ENCODE measurements around the gene VCL.

Gene VCL

DNA sequence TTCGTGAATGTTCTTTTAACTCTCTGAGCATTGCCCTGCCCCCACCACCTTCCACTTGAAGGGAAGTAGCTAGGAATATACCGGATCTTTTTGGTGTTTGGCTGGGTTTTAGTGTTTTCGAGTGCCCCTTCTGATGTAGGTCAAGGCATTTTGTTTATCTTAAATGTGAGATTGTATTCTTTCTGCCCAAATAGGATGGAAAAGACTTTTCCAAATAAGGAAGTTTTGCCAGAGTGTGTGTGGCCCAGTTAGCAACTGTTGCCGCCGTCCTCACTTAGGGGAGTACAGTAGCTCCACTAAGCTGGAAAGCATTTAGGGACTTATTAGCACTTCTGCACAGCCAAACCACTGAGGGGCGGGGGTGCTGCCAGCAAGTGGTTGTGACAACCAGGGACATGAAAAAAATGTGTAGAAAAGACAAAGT lies 29.8 kb upstream of the VCL start:
- H2AK5ac ChIP-seq (ENCODE audit: low read length, severe bottlenecking): no peak overlapping the region
- H3K18ac ChIP-seq (ENCODE audit: low read depth in 1 of 2, low read length in 2 of 2): peak overlapping the region; percentile 50 to 60
- peak overlapping the region; percentile 5 to 68 for H3K4ac ChIP-seq (ENCODE audit: low read depth in 1 of 2, low read length in 2 of 2)
- WGBS: 2% methylated on average over 5 of the region's 6 CpGs
- peak overlapping the region; percentile 1 for H3K9ac ChIP-seq (ENCODE audit: low read length)
- DNase-seq: peak; percentile 68
- no peak overlapping the region for H3K4me3 ChIP-seq (ENCODE audit: insufficient read depth in 1 of 2, low read depth in 1 of 2, low read length in 2 of 2)
- no peak overlapping the region for H2AFZ ChIP-seq (ENCODE audit: low read depth, low read length)
- H3K79me1 ChIP-seq (replicated peaks; ENCODE audit: low read length, poor library complexity, severe bottlenecking): no peaks in the 10 kb centered on the region
- no peaks in the 10 kb centered on the region for H3K36me3 ChIP-seq (ENCODE audit: control insufficient read depth in 1 of 2, insufficient read depth in 2 of 2, low read depth in 1 of 2, low read length in 2 of 2)
- no peak overlapping the region for H2BK5ac ChIP-seq (ENCODE audit: low read depth, low read length, poor library complexity, severe bottlenecking)
- H2BK15ac ChIP-seq (ENCODE audit: low read depth, poor library complexity, severe bottlenecking): peak overlapping the region; percentile 83
- no peaks in the 10 kb centered on the region for H3K27me3 ChIP-seq (ENCODE audit: control insufficient read depth in 1 of 2, insufficient read depth in 1 of 2, low read length in 2 of 2)
- H4K8ac ChIP-seq (ENCODE audit: low read length): no peak overlapping the region
- H3K14ac ChIP-seq (ENCODE audit: low read length in 2 of 2): no peak overlapping the region
- H3K9me3 ChIP-seq (ENCODE audit: control insufficient read depth, low read length): no peaks in the 10 kb centered on the region
- H3K27ac ChIP-seq (ENCODE audit: low read length, poor library complexity, severe bottlenecking): peak overlapping the region; percentile 98
- H2BK12ac ChIP-seq (ENCODE audit: low read length in 2 of 2): peak overlapping the region in 1 of 2 experiments; percentile 21
- no peak overlapping the region for H4K91ac ChIP-seq (ENCODE audit: low read length)
- peaks cover 20% of the 10 kb centered on the region for H3K4me1 ChIP-seq (ENCODE audit: control insufficient read depth, insufficient read depth, low read depth, low read length)
- no peak overlapping the region for H3K4me2 ChIP-seq (ENCODE audit: low read length, poor library complexity, severe bottlenecking)
- H3K23ac ChIP-seq (ENCODE audit: low read length in 2 of 2): no peak overlapping the region
- H2BK120ac ChIP-seq (ENCODE audit: low read depth, low read length): no peak overlapping the region

- Histone ChIP-seq H4K8ac (ENCODE audit: low read length) (no peak overlapping the region), H3K9ac (ENCODE audit: low read length) (no peak overlapping the region), H2AK5ac (ENCODE audit: low read length, severe bottlenecking) (peak overlapping the region; percentile 89), H3K27me3 (ENCODE audit: control insufficient read depth in 1 of 2, insufficient read depth in 1 of 2, low read length in 2 of 2) (no peaks in the 10 kb centered on the region), H3K4me1 (ENCODE audit: control insufficient read depth, insufficient read depth, low read depth, low read length) (peaks cover 20% of the 10 kb centered on the region), H3K18ac (ENCODE audit: low read depth in 1 of 2, low read length in 2 of 2) (peak overlapping the region; percentile 0 to 50), H4K91ac (ENCODE audit: low read length) (no peak overlapping the region), H3K79me1 (replicated peaks; ENCODE audit: low read length, poor library complexity, severe bottlenecking) (no peaks in the 10 kb centered on the region), H2BK12ac (ENCODE audit: low read length in 2 of 2) (peak overlapping the region; percentile 57 to 66), H3K4me3 (ENCODE audit: insufficient read depth in 1 of 2, low read depth in 1 of 2, low read length in 2 of 2) (no peak overlapping the region), H3K14ac (ENCODE audit: low read length in 2 of 2) (no peak overlapping the region), H3K23ac (ENCODE audit: low read length in 2 of 2) (no peak overlapping the region), H3K4me2 (ENCODE audit: low read length, poor library complexity, severe bottlenecking) (no peak overlapping the region), H2BK5ac (ENCODE audit: low read depth, low read length, poor library complexity, severe bottlenecking) (no peak overlapping the region), H2BK120ac (ENCODE audit: low read depth, low read length) (no peak overlapping the region), H2BK15ac (ENCODE audit: low read depth, poor library complexity, severe bottlenecking) (no peak overlapping the region), H3K36me3 (ENCODE audit: control insufficient read depth in 1 of 2, insufficient read depth in 2 of 2, low read depth in 1 of 2, low read length in 2 of 2) (no peaks in the 10 kb centered on the region), H3K4ac (ENCODE audit: low read depth in 1 of 2, low read length in 2 of 2) (peak overlapping the region; percentile 24 to 61), H3K9me3 (ENCODE audit: control insufficient read depth, low read length) (no peaks in the 10 kb centered on the region), H3K27ac (ENCODE audit: low read length, poor library complexity, severe bottlenecking) (no peak overlapping the region), H2AFZ (ENCODE audit: low read depth, low read length) (no peak overlapping the region)
- DNase-seq: peak; percentile 71
- WGBS: 92% methylated on average over 5 of the region's 5 CpGs
Measured at GRCh38 chr10:73969224-73969841, 28.6 kb upstream of the VCL start.

- H3K4me2 ChIP-seq (ENCODE audit: low read length, poor library complexity, severe bottlenecking): no peak overlapping the region
Measured at GRCh38 chr10:73970845-73971244, 27.1 kb upstream of the VCL start.

DNA sequence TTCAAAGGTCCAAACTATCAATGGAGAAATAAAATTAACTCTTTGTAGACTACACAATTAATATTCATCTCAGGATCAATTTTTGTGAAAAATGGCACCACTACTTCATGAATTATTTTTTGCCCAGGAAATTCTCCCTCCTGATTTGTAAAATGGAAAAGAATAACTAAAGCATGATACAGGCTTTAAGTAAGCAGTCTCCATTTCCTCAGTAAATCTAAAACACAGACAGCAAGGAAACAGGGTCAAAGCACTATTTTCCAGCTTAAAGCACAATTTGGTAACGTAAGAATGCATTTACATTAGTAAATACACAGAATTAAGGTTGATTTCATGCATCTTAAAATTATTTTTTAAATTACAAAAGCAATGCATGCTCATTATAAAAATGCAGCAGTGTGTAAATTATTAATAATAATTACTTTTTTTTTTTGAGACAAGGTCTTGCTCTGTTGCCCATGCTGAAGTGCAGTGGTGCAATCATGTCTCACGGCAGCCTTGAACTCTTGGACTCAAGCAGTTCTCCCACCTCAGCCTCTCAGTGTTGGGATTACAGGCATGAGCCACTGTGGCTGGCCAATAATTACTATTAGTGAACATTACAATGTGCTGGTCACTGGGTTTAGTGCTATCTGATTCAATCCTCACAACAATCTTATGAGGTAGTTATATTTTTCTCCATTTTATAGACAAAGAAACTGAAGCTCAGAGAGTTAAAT lies 26.1 kb upstream of the VCL start:
- 100% methylated on average over 1 of the region's 2 CpGs for WGBS
- no peaks in the 10 kb centered on the region for H3K27me3 ChIP-seq (ENCODE audit: control insufficient read depth in 1 of 2, insufficient read depth in 1 of 2, low read length in 2 of 2)
- no peak overlapping the region for H3K9ac ChIP-seq (ENCODE audit: low read length)
- no peak overlapping the region for H4K91ac ChIP-seq (ENCODE audit: low read length)
- no peaks in the 10 kb centered on the region for H3K79me1 ChIP-seq (replicated peaks; ENCODE audit: low read length, poor library complexity, severe bottlenecking)
- no peak overlapping the region for H2AK5ac ChIP-seq (ENCODE audit: low read length, severe bottlenecking)
- H3K4me1 ChIP-seq (ENCODE audit: control insufficient read depth, insufficient read depth, low read depth, low read length): peaks cover 11% of the 10 kb centered on the region
- H3K4ac ChIP-seq (ENCODE audit: low read depth in 1 of 2, low read length in 2 of 2): no peak overlapping the region
- H2BK5ac ChIP-seq (ENCODE audit: low read depth, low read length, poor library complexity, severe bottlenecking): no peak overlapping the region
- no peak overlapping the region for H3K14ac ChIP-seq (ENCODE audit: low read length in 2 of 2)
- no peak overlapping the region for H2BK15ac ChIP-seq (ENCODE audit: low read depth, poor library complexity, severe bottlenecking)
- H3K27ac ChIP-seq (ENCODE audit: low read length, poor library complexity, severe bottlenecking): no peak overlapping the region
- H2BK120ac ChIP-seq (ENCODE audit: low read depth, low read length): no peak overlapping the region
- H3K4me3 ChIP-seq (ENCODE audit: insufficient read depth in 1 of 2, low read depth in 1 of 2, low read length in 2 of 2): no peak overlapping the region
- H3K4me2 ChIP-seq (ENCODE audit: low read length, poor library complexity, severe bottlenecking): no peak overlapping the region
- DNase-seq: no peak
- H3K23ac ChIP-seq (ENCODE audit: low read length in 2 of 2): no peak overlapping the region
- H3K9me3 ChIP-seq (ENCODE audit: control insufficient read depth, low read length): no peaks in the 10 kb centered on the region
- no peaks in the 10 kb centered on the region for H3K36me3 ChIP-seq (ENCODE audit: control insufficient read depth in 1 of 2, insufficient read depth in 2 of 2, low read depth in 1 of 2, low read length in 2 of 2)
- H4K8ac ChIP-seq (ENCODE audit: low read length): no peak overlapping the region
- H2BK12ac ChIP-seq (ENCODE audit: low read length in 2 of 2): no peak overlapping the region
- no peak overlapping the region for H2AFZ ChIP-seq (ENCODE audit: low read depth, low read length)
- peak overlapping the region in 1 of 2 experiments; percentile 40 for H3K18ac ChIP-seq (ENCODE audit: low read depth in 1 of 2, low read length in 2 of 2)

More at GRCh38 chr10:73970845-73971244, 27.1 kb upstream of the VCL start:
- H3K27ac ChIP-seq (ENCODE audit: low read length, poor library complexity, severe bottlenecking): no peak overlapping the region
- no peaks in the 10 kb centered on the region for H3K9me3 ChIP-seq (ENCODE audit: control insufficient read depth, low read length)
- H2BK120ac ChIP-seq (ENCODE audit: low read depth, low read length): no peak overlapping the region
- H3K4me3 ChIP-seq (ENCODE audit: insufficient read depth in 1 of 2, low read depth in 1 of 2, low read length in 2 of 2): no peak overlapping the region
- no peak overlapping the region for H2AK5ac ChIP-seq (ENCODE audit: low read length, severe bottlenecking)
- no peaks in the 10 kb centered on the region for H3K27me3 ChIP-seq (ENCODE audit: control insufficient read depth in 1 of 2, insufficient read depth in 1 of 2, low read length in 2 of 2)
- no peaks in the 10 kb centered on the region for H3K79me1 ChIP-seq (replicated peaks; ENCODE audit: low read length, poor library complexity, severe bottlenecking)
- H3K4me1 ChIP-seq (ENCODE audit: control insufficient read depth, insufficient read depth, low read depth, low read length): peaks cover 11% of the 10 kb centered on the region
- no peak overlapping the region for H3K9ac ChIP-seq (ENCODE audit: low read length)
- H2BK5ac ChIP-seq (ENCODE audit: low read depth, low read length, poor library complexity, severe bottlenecking): no peak overlapping the region
- peak overlapping the region; percentile 93 for H2BK15ac ChIP-seq (ENCODE audit: low read depth, poor library complexity, severe bottlenecking)
- no peak for DNase-seq
- no peak overlapping the region for H3K4ac ChIP-seq (ENCODE audit: low read depth in 1 of 2, low read length in 2 of 2)
- H2AFZ ChIP-seq (ENCODE audit: low read depth, low read length): no peak overlapping the region
- no peak overlapping the region for H2BK12ac ChIP-seq (ENCODE audit: low read length in 2 of 2)
- no peak overlapping the region for H4K8ac ChIP-seq (ENCODE audit: low read length)
- H3K18ac ChIP-seq (ENCODE audit: low read depth in 1 of 2, low read length in 2 of 2): peak overlapping the region in 1 of 2 experiments; percentile 78
- no peak overlapping the region for H3K23ac ChIP-seq (ENCODE audit: low read length in 2 of 2)
- no peak overlapping the region for H3K14ac ChIP-seq (ENCODE audit: low read length in 2 of 2)
- H3K36me3 ChIP-seq (ENCODE audit: control insufficient read depth in 1 of 2, insufficient read depth in 2 of 2, low read depth in 1 of 2, low read length in 2 of 2): no peaks in the 10 kb centered on the region
- no peak overlapping the region for H4K91ac ChIP-seq (ENCODE audit: low read length)
- 75% methylated on average over 1 of the region's 2 CpGs for WGBS

Data from mesenchymal stem cell (in vitro differentiated cells and primary cell).